Activated CD4-positive, CD25-positive, alpha-beta regulatory T cell treated with anti-CD3 and anti-CD28 coated beads, Interleukin-2, amount 50 U/mL, for 72 hours (primary cell): Measurements from ENCODE around the gene TOR1AIP2.

Source experiments
- DNase-seq: peaks from one replicate; pipeline ENCODE4 v3.0.0; 2021

TOR1AIP2 gene

DNA sequence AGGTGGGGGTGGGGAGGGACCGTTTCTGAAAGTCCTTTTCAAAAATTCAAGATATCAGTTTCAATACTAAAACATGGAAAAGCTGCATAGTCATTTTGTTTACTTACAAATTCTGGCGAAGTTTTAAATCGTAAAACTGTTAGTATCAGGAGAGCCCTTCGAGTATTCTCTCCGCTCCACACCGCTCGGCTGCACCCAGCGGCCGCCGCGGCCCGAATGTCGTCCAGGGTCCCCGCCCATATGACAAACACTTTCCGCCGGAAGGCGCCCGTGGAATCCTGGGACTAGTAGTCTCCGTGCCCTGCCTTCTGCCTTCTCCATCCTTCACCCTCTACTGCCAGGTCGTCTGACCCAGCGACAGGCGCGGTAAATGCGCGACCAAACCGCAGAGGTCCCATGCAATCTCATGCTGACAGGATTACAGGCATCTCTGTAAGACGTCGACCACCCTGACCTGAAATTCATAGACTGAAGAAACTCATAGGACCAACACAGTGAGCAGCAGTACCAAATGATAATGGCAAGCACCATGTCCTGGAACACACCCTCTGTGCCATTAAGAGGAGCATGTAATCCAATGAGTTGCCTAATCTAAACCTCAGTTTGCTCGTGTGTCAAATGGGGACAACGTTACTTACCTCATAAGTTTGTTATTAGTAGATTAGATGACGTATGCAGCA is at the start of gene TOR1AIP2:
Gene TOR1AIP2, minus strand, starts transcription at position 218 of the 680 bp plus-strand sequence. CDS start 25,138 bp downstream, outside the sequence.
- DNase-seq: peak; percentile 82

DNA sequence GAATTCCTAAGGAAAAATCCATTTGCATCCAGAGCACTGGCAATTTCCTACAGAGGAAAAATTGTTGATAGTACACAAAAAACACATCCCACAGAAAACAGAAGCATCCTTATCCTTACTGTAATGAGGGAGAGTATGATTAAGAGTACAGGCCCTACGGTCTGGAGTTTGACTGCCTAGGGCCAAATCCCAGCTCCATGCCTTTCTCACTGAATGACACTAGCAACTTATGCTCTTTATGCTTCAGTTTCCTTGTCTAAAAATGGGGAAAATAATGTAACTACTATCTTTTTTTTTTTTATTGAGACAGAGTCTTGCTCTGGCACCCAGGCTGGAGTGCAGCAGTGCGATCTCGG is 49.2 kb upstream of the TOR1AIP2 start:
- DNase-seq: no peak

DNA sequence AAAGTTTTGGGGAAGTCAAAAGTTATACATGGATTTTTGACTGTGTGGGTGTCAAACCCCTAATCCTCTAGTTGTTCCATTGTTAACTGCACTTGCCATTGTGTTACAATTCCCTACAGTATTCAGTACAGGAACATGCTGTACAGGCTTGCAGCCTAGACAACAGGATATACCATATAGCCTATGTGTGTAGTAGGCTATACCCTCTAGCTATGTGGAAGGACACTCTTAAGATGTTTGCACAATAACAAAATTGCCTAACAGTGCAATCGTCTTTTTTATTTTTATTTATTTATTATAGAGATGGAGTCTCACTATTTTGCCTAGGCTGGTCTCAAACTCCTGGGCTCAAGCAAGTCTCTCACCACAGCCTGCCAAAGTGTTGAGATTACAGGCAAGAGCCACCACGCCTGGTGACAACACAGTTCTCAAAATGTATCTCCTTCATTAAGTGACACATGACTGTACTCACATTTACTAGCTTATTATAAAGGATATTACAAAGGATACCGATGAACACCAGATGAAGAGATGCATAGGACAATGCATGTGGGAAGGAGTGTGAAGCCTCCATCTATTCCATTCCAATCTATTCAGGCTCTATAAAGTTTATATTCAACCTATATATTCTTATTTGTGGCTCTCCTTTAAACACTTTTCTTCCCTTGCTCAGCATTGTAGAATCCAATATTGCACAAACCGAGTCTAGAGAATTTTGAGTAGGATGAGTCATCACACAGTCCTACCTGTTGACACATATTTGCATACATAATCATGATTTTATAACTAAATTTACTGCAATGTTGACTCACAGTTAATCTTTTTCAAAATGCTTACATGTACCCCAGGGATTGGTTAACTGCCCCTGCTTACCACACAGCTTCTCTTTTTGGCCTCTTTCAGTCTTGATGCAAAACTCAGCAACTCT is 48.6 kb upstream of the TOR1AIP2 start:
- no peak for DNase-seq

DNA sequence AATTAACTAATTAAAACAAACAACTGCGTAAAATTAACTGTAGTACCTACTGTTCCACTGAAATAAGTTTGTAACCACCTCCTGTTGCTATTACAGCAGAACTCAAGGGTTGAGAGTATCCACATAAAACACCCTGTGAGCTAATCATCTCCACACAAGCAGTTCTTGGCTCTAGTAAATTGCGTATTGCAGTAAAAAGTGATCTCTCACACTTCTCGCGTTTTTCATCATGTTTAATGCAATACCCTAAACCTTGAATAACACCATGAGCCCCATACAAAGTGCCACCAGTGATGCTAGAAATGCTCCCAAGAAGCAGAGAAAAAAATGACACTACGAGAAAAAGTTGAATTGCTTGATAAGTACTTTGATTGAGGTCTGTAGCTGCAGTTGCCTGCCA is 47.7 kb upstream of the TOR1AIP2 start:
- DNase-seq: no peak

DNA sequence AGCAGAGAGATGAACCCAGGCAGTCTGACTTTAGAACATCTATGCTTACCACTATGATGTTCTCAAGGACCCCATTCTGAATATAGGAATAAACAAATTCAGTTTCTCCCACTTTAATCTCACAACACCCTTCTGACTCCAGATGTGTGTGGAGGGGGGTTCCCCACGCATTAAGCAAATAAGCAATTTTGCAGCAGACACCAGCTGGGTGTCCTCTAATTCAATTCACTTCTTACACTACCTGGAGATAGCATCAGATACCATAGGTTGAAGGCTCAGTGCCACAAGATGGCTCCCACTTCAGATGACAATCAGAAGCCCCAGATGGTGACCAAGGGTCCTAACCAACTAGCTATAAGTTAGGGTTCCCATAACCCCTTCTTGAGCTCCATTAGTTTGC is 46.7 kb upstream of the TOR1AIP2 start:
- DNase-seq: no peak

DNA sequence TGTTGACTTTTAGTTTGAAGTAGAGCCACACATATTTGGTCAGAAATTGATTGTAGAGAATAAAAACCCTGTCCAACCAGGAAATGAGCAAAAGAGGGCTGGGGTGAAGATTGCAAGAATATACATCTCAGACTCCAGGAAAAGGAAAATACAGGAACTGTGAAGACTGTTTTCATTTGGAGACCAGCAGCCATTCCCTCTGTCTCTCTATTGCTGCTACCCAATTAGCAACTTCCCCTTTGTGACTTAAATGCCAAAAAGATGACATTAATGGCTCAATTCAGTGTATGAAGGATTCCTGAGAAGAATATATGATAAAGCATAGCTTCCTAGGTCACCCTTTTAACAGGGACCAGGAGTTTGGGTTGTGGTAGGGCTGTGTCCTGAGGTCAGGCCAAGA is 45.4 kb upstream of the TOR1AIP2 start:
- DNase-seq: no peak

DNA sequence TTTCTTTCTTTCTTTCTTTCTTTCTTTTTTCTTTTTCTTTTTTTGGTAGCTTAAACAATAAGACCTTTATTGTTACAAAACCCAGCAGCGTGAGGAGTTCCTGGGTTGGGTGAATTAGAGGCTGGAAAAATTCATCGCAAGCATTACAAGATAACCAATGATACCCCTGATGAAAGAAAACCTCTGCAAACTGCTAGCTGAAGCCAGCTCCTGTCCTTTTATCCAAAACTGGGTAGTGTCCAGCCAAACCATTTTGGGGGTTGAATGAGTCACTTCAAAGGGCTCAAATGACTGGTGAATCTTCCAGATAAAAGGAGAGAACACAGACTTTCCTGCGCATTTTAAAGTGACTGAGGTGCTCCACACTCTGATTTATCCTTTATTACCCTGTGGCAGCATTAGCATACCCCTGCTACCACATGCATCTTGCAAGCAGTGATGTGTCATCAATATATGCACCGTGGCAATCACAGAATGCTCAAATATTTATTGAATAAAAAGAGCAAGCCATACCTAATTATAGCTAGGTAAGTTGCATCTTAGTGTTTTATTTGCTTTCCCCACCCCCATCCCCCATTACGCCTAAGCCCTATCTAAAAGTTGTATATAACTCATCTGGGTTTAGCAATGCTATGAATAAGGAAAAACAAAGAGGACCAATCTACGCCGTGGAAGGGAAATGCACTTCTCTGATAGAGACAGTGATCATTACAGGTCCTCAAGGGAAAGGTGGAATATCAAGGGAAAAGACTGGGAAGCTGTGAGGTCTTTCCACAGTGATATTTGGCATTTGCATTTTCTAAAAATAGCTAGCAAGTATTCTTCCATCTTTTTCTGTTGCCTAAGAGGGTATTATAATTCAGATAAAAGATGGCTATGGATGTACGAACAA is 44.6 kb upstream of the TOR1AIP2 start:
- DNase-seq: no peak

DNA sequence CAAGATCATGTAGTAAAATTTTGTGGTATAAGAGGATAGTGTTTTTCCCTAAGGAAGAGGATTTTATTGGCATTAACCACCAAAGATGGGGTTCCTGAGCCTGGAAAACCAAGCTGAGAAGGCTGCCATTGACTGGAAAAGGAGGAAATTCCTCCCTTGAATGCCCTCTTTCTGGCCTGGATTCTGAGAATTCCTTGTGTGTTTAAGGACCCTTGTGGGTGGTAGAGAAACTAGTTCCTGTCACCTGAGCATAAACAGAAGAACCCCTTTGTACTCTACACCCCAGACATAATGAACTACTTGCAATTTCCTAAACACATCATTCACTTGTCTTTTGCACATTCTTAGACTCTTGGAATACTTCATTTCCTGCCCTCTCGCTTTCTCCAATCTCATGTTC is 43.9 kb upstream of the TOR1AIP2 start:
- no peak for DNase-seq

DNA sequence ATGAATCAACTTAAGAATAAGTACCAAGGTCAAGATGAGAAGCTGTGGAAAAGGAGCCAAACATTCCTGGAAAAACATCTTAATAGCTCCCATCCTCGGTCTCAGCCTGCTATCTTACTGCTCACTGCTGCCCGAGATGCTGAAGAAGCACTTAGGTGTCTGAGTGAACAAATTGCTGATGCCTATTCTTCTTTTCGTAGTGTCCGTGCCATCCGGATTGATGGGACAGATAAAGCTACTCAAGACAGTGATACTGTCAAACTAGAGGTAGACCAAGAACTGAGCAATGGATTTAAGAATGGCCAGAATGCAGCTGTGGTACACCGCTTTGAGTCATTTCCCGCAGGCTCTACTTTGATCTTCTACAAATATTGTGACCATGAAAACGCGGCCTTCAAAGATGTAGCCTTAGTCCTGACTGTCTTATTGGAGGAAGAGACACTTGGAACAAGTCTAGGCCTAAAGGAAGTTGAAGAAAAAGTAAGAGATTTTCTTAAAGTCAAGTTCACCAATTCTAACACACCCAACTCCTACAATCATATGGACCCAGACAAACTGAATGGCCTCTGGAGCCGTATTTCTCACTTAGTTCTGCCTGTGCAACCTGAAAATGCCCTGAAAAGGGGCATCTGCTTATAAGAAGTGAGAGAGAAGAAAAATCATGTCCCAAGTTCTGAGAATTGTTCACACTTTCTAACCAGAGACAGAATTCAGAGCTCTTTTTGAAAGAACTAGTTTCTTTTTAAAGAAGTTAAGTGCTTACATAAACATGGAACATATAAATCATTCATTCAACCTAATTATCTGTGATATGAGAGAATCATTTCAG is 40.2 kb upstream of the TOR1AIP2 start:
- no peak for DNase-seq

DNA sequence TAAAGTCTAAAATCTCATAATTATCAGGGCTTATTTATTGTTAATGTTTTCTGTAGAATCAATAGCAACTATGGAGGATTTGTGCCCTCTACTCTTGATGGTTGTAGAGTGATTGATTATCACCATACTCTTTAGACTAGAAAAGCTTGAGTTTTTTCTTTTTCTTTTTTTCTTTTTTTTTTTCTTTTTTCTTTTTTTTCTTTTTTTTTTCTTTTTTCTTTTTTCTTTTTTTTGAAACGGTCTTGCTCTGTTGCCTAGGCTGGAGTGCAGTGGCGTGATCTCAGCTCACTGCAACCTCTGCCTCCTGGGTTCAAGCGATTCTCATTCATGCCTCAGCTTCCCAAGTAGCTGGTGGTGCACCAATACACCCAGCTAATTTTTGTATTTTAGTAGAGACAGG is 34.2 kb upstream of the TOR1AIP2 start:
- DNase-seq: no peak

DNA sequence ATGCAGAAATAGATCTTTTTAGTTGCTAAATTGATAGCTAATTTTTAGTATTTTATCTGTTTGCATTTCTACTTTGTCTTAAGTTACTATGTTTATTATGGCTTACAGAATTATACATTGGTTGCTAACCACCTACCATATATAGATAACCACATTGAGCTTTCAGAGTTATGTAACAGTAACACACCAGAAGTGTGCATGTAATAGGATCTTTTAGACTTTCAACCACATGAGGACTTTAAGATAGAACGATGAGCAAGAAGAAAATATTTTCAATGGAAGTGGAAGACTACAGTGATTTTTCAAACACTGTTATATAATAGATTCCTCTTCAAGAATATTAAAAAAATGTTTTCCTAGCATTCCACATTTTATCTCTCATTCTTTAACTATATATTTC is 33.3 kb upstream of the TOR1AIP2 start:
- no peak for DNase-seq

DNA sequence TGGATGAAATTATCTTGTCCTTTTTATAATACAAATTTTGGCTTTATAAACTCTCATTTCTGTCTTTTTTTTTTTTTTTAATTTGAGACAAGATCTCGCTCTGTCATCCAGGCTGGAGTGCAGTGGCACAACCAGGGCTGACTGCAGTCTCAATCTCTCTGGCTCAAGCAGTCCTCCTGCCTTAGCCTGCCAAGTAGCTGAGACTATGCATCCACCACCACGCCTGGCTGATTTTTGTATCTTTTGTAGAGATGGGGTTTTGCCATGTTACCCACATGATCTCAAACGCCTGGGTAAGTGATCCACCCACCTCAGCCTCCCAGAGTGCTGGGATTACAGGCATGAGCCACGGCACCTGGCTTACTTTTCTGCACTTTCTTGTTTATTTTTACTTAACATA is 12.0 kb upstream of the TOR1AIP2 start:
- DNase-seq: no peak

DNA sequence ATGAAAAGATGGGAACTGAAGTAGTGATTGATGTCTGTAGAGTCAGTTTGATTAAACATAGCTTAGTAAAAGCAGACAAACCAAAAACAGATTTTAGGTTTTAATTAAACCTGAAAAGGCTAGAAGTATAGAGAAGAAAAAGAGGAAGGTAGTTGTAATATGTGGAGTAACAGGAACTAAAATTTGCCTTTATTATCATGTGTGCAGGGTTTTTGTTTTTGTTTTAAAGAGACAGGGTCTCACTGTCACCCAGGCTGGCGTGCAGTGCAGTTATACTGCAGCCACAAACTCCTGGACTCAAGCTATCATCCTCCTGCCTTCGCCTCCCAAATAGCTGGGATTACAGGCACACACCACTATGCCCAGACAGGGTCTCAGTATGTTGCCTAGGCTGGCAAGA is 10.5 kb upstream of the TOR1AIP2 start:
- no peak for DNase-seq

DNA sequence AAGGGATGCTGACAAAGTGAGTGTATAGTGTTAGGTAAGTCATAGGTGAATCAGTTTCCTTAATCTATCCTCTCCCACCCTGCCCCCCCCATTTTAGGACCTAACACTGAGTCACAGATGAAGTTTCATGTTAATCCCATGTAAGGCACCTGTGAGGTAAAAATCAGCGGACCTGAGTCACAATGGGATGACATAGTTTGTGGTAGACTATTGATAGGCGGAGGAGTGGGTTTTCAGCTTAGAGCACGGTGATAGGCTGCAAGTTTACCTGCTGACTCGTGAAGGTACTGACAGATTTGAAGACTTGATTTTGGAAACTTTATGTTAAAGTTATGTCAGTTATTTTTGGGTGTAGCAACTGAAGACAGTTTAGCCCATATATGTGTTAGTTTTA is 6.1 kb upstream of the TOR1AIP2 start:
- DNase-seq: no peak

DNA sequence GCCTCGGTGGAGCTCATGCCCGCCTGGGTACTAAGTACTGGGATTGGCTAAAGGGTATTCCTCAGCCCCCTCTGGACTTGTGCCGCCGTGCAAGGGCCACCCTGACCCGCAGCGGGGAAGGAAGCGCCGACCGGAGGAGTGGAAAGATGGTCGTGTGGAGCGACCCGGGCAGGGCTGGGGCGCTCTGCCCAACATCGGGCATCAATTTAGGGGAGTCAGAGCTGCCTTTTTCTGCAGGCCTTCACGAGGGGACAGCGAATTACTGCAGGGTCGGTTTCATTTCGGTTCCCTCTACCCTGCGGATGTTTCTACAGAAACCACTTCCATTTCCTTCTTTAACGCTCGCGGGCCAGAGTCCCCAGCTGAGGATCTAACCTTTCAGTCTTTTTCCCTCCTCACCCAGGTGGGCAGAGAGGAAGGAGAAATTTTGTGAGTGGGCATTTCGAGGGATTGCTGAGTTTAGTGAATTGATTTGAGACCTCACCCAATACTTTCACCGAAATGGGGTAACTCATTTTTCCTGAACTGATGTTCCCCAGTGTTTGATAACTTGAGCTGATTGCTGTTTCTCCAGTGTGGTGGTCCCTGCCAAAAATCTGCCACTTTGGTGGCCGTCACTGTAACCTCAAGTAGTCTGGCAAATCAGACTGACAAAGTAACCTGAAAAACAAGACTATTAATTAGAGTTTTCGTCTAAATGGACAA is 5.6 kb upstream of the TOR1AIP2 start:
- DNase-seq: no peak

DNA sequence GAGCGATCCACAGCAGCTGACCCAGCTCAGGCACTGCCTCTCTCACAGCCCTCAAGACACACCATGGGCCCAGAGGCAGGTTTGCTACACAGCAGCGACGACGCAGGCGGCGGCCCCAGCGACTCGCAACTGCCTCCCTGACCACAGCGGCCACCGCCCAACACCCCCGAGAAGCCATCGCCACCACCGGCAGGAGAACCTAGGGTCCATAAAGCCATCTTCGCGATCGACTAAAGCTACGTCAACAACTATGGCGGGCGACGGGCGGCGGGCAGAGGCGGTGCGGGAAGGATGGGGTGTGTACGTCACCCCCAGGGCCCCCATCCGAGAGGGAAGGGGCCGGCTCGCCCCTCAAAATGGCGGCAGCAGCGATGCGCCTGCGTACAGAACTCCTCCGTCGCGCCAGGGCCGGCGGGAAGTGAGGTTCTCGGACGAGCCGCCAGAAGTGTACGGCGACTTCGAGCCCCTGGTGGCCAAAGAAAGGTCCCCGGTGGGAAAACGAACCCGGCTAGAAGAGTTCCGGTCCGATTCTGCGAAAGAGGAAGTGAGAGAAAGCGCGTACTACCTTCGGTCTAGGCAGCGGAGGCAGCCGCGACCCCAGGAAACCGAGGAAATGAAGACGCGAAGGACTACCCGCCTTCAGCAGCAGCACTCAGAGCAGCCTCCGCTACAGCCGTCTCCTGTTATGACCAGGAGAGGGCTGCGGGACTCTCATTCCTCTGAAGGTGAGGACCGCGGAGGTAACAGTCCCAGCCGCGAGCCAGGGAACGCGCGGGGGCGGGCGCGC is 4.8 kb upstream of the TOR1AIP2 start, which contains the start of gene TOR1AIP1:
Gene TOR1AIP1, plus strand, starts transcription at position 33 of the 787 bp plus-strand sequence. Its CDS starts 218 bp downstream, at position 251.
- DNase-seq: peak; percentile 94

DNA sequence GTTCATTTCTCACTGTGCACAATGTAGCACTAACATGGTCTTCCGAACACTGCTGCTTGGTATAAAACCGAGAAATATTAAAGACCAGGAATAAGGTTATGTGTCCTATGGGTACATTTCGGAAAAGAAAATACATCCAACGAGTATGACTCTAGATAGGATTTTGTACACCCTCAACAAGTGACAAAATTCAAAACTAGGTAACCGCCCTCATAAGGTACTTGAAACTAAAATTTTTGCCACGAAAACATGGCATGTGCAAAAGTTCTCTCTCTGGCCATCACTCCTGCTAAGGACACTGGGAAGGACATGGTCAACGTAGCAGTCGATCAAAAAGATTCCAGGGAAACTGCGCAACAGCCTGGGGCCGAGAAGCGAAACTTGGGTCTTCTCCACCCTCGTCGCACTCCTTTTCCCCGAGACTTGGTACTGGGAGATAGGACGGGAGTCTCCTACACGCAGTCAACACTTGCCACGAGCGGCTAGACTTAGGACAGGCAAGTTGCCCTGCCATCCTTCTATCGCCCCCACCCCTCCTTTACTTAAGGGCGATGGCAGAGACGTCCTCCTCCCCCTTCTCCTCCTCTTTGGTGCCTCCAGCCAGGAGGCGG is 4.1 kb upstream of the TOR1AIP2 start:
- no peak for DNase-seq

DNA sequence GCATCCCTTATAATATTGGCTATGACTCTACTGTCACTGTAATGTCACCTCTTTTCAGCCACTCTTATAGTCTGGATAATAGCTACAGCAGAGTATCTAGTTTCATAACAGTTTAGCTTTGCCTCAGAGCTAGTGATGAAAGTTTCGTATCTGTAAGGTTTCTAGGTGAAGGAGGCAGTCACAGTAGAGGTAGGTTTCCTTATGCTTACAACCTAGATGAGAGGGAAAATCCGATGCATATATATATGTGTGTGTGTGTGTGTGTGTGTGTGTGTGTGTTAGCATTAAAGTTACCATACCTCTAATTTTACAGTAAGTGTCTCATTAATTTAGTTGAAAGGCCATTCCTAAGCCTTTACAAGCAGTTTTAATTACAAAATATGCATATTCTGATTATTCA is 2.2 kb upstream of the TOR1AIP2 start:
- no peak for DNase-seq

DNA sequence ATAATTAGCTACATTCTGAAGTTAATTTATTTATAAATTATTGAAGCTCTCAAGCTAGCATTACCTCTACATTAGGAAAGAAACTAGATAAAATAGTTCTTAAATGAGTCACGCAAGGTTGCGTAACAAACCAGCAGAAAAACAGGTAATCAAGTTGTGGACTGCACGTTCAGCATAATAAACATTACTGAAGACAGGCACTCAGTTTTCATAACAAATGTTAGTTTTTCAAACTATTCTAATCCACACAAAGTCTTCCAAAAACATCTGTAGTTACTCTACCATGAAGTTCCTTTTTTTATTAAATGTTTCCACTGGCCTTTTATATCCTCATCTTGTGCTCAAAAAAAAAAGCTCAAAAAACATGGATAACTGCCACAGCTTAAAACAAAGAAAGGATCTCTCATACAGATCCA is 1.3 kb downstream of the TOR1AIP2 start:
- no peak for DNase-seq

DNA sequence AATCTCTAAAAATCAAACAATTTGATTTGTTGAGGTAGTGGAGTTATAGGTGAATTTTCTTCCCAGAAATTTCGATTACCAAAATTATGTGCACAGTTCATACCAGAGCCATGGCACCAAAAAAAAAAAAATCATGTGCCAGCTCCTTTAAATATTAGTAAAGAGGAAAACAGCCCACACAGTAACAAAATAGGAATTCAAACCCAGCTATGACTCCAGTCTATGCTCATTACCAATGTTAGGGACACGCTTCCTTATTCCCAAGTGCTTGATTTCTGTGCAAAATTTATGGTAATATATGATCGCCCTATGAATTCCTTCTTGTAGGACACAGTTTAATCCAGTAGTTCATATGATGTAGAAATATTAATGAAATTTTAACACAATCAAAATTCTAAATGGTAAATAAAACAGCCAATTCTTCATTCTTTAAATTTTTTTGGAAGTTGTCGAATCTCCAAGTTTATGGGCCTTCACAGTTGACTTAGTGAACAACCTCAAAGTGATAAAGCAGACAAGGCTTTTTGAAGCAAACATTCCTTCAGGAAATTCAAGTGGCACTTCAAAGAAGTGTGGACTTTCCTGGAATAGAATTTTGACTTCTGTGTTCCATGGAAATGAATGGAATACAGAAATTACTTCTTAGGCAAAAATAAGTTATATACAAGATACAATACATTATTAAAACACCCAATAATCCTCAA is 1.9 kb downstream of the TOR1AIP2 start:
- DNase-seq: no peak
